OCI-LY3 (cell line): ENCODE data around the gene XXYLT1.

ENCODE experiments used
- H2AFZ ChIP-seq: fragments of 200-600, 300-600 bp; shearing (Covaris generic); 2 replicates; pipeline ENCODE4 v1.6.0; 2014; ENCODE audit warnings: antibody characterized with exemption, low read depth, low read length
- H3K27ac ChIP-seq: fragments of 200-600, 300-600 bp; sonication (generic); 2 replicates; pipeline ENCODE4 v1.5.1; 2014; ENCODE audit warnings: mild to moderate bottlenecking, low read length, moderate library complexity, mixed read lengths
- H3K27me3 ChIP-seq: fragments of 200-600, 300-600 bp; sonication (generic); 2 replicates; pipeline ENCODE4 v1.6.1; 2014; ENCODE audit warnings: low read depth, low read length, mixed read lengths
- H3K36me3 ChIP-seq: fragments of 200-600, 300-600 bp; sonication (generic); replicated peaks from 2 replicates; pipeline ENCODE3; 2014; ENCODE audit warnings: low read depth, low read length, mixed read lengths
- H3K4me1 ChIP-seq: fragments of 300-600, 200-600 bp; sonication (generic); 2 replicates; pipeline ENCODE4 v1.6.1; 2014; ENCODE audit warnings: low read length, mixed read lengths
- H3K4me2 ChIP-seq: fragments of 200-600, 300-600 bp; sonication (generic); 2 replicates; pipeline ENCODE4 v1.6.1; 2014; ENCODE audit warnings: low read length, mixed read lengths
- H3K4me3 ChIP-seq: fragments of 300-600, 200-600 bp; sonication (generic); 2 replicates; pipeline ENCODE4 v1.5.1; 2014; ENCODE audit warnings: antibody characterized with exemption, mild to moderate bottlenecking, low read length, moderate library complexity
- H3K79me2 ChIP-seq: fragments of 300-600, 200-600 bp; shearing (Covaris generic); 2 replicates; pipeline ENCODE4 v1.6.1; 2014; ENCODE audit warnings: mild to moderate bottlenecking, low read length, mixed read lengths
- H3K9ac ChIP-seq: fragments of 300-600, 200-600 bp; shearing (Covaris generic); 2 replicates; pipeline ENCODE4 v1.6.0; 2014; ENCODE audit warnings: mild to moderate bottlenecking, low read length, moderate library complexity
- H3K9me3 ChIP-seq: fragments of 200-600, 300-600 bp; shearing (Covaris generic); 2 replicates; pipeline ENCODE4 v1.6.1; 2014; ENCODE audit warnings: low read length, mixed read lengths; ENCODE audit not compliant: insufficient read depth
- H4K20me1 ChIP-seq: fragments of 200-600, 300-600 bp; sonication (generic); 2 replicates; pipeline ENCODE4 v1.6.1; 2016; ENCODE audit warnings: low read length, mixed read lengths; ENCODE audit not compliant: insufficient read depth
- EZH2phosphoT487 ChIP-seq: fragments of 200-600 bp; shearing (Covaris generic); IDR thresholded peaks from 2 replicates; pipeline ENCODE4 v1.6.1; 2018; ENCODE audit warnings: antibody characterized with exemption, mixed run types, low read depth
- TF ChIP-seq, protein P1 (sequence below): fragments of 200-600, 300-600 bp; sonication (generic); IDR thresholded peaks from 2 replicates; pipeline ENCODE4 v1.5.1; 2014; ENCODE audit warnings: antibody characterized with exemption, low read length, low read depth

Gene XXYLT1

DNA sequence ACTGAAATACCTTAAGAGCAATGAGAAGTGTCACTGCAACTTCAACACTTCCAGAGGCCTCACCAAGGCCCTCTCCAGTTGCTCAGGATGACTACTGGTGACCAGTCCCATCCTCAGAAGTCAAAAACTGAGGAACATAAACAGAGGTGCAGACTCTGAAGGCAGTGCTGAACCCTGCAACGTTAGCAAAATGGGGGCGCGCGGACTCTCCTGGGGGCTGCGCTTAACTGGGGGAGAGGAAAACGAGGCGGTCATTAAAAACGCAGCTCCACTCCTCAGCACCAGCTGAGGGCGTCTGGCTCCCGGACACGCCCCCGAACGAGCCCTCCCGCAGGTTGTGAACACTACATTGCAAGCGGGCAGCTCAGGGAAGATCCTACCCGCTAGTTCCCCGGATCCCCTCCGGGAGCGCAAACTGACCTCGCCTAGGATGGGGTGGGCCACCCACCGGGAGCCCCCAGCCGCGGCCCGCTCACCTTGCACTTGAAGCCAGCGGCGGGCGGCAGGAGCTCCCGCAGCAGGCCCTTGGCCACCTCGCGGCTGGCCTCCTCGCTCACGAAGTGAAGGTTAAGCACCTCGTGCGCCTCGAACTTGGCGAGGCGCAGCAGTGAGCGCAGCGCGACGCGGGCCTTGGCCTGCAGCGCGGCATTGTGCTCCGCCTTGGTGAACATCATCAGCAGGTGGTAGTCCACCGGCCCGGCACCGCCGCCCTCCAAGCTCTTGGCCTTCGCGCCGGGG is 711 bp downstream of the XXYLT1 start:
- TF ChIP-seq EZH2phosphoT487, result no peak
- TF ChIP-seq, protein P1, sequence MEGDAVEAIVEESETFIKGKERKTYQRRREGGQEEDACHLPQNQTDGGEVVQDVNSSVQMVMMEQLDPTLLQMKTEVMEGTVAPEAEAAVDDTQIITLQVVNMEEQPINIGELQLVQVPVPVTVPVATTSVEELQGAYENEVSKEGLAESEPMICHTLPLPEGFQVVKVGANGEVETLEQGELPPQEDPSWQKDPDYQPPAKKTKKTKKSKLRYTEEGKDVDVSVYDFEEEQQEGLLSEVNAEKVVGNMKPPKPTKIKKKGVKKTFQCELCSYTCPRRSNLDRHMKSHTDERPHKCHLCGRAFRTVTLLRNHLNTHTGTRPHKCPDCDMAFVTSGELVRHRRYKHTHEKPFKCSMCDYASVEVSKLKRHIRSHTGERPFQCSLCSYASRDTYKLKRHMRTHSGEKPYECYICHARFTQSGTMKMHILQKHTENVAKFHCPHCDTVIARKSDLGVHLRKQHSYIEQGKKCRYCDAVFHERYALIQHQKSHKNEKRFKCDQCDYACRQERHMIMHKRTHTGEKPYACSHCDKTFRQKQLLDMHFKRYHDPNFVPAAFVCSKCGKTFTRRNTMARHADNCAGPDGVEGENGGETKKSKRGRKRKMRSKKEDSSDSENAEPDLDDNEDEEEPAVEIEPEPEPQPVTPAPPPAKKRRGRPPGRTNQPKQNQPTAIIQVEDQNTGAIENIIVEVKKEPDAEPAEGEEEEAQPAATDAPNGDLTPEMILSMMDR, result no peak
- Histone ChIP-seq H3K9ac (peak overlapping the region; percentile 65), H4K20me1 (peaks cover 13% of the 10 kb centered on the region), H3K36me3 (peaks cover 3% of the 10 kb centered on the region), H2AFZ (peak overlapping the region; percentile 72), H3K27me3 (no peaks in the 10 kb centered on the region), H3K4me1 (peaks cover 23% of the 10 kb centered on the region), H3K4me3 (peak overlapping the region; percentile 86), H3K27ac (peak overlapping the region; percentile 39; the same call in 1 of the 2 replicates), H3K4me2 (peak overlapping the region; percentile 91), H3K9me3 (no peaks in the 10 kb centered on the region), H3K79me2 (peaks cover 36% of the 10 kb centered on the region)

DNA sequence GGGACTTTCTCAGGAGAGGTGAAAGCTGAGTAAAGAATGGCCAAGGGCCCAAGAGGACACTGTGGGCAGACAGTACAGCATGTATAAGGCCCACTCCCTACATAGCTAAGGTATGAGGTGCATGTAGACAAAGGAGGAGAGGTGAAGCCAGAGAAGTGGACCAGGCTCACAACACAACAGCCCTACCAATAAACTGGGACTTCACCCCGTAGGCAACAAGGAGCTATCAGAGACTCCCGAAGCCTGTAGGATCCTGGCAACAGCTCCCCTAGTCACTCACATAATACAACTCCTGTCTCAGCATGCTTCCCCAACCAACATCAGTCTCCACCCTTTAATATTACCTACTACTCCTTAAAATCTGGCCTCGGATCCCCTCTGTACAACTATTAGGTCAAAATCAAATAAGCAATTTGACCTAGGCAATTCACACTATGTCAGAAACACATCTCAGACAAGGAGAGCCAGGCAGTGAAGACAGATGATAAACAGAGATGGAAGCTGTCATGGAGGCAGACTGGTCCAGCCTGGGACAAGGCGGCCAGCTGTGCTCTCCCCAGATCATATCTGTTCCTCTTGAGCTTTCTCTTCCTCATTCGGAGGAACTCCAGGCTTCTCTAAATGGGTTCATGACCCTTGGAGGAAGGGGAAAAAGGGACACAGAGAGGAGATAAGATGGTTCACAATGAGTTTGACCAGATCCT is 1.4 kb downstream of the XXYLT1 start:
- Histone ChIP-seq H3K79me2 (peaks cover 38% of the 10 kb centered on the region), H3K4me3 (peak overlapping the region; percentile 86), H3K27ac (no peak overlapping the region), H3K9me3 (no peaks in the 10 kb centered on the region), H3K36me3 (peaks cover 3% of the 10 kb centered on the region), H3K4me1 (peaks cover 23% of the 10 kb centered on the region), H2AFZ (no peak overlapping the region), H3K4me2 (peak overlapping the region; percentile 91), H3K9ac (peak overlapping the region; percentile 65; the same call in 1 of the 2 replicates), H3K27me3 (no peaks in the 10 kb centered on the region), H4K20me1 (peaks cover 13% of the 10 kb centered on the region)
- no peak for TF ChIP-seq EZH2phosphoT487
- TF ChIP-seq, protein P1, result no peak

DNA sequence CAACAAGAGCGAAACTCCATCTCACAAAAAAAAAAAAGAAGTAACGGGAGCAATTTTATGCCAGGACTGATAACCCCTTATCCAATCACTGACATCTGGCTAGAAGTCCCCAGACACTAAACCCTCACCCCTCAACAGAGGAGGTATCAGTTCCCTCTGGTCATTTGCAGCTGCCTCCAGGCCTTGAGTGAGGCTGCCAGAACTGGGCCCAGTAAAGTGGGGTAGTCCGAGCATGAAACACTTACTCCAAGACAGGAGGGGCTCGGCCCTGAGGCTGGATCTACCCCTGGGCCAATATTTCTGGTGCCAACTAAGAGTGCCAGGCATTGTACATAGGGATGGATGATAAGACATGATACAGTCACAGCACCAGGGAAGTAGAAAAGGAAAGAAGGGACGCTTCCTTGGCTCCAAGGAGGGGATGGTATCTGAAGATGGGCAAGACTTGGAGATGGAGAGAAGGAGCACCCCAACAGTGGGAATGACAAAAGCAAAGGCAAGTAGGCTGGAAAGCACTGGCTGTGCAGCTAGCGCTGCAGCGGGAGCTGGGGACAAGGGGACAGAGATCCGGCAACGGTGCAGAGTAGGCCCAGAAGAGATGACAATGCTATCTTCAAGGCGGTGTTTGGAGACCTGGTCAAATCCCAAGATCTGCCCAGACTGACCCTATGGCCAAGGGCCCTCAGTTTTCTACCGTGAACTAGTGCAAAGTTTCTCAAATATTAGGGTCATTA is 2.2 kb downstream of the XXYLT1 start:
- TF ChIP-seq, protein P1, result no peak
- no peak for TF ChIP-seq EZH2phosphoT487
- H3K79me2 ChIP-seq, result peaks cover 45% of the 10 kb centered on the region

DNA sequence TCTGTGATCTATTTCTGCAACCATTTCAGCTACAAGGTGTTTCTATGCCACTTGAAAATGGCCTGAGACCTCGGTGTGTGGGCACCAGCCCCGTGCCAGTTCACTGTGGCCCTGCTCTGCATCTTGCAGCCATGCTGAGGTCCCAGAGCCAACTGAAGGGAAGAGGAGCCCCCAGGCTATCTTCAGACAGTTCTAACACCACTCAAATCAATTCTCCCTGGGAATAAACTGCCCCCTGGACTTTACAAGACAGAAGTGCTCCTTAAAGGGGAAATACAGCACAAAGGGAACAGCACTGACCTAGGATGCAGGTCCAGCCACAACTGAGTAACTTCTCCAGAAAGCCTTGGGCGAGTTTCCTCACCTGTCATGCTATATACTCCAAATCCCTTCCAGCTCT is 3.9 kb downstream of the XXYLT1 start:
- Histone ChIP-seq H3K79me2 (peaks cover 50% of the 10 kb centered on the region), H3K27me3 (no peaks in the 10 kb centered on the region)

More for the DNA sequence above, 2.2 kb downstream of the XXYLT1 start:
- H3K4me3 ChIP-seq, result no peak overlapping the region
- peak overlapping the region; percentile 91 for H3K4me2 ChIP-seq
- peaks cover 23% of the 10 kb centered on the region for H3K4me1 ChIP-seq
- H3K36me3 ChIP-seq, result peaks cover 3% of the 10 kb centered on the region
- H4K20me1 ChIP-seq, result peaks cover 13% of the 10 kb centered on the region
- no peaks in the 10 kb centered on the region for H3K9me3 ChIP-seq
- H3K27me3 ChIP-seq, result no peaks in the 10 kb centered on the region
- no peak overlapping the region for H3K9ac ChIP-seq
- H3K27ac ChIP-seq, result no peak overlapping the region
- no peak overlapping the region for H2AFZ ChIP-seq

More for the DNA sequence above, 3.9 kb downstream of the XXYLT1 start:
- H4K20me1 ChIP-seq, result peaks cover 13% of the 10 kb centered on the region
- H3K36me3 ChIP-seq, result peaks cover 3% of the 10 kb centered on the region
- peaks cover 22% of the 10 kb centered on the region for H3K4me1 ChIP-seq
- H3K27ac ChIP-seq, result no peak overlapping the region
- no peaks in the 10 kb centered on the region for H3K9me3 ChIP-seq
- no peak overlapping the region for H3K9ac ChIP-seq
- TF ChIP-seq, protein P1, result no peak
- TF ChIP-seq EZH2phosphoT487, result no peak
- no peak overlapping the region for H2AFZ ChIP-seq
- H3K4me3 ChIP-seq, result no peak overlapping the region
- H3K4me2 ChIP-seq, result no peak overlapping the region
